H1 (cell line): Measurements from ENCODE around the gene AFTPH. TPM values are rescaled to one million over a fixed set of nuclear protein-coding genes. Genes with fewer than 3 reads are reported as not detected.

Experiments used
- CTCF ChIA-PET: fragments of 300-600 bp; sonication (Branson Sonifier 250); formaldehyde crosslinking; loops from one replicate; lab custom pipeline; 2021; ENCODE audit not compliant: partially characterized antibody; lab: Charles Lee
- POLR2A ChIA-PET: fragments of 300-600 bp; sonication (Branson Sonifier 250); formaldehyde crosslinking; loops from one replicate; lab custom pipeline; 2021; ENCODE audit warnings: inconsistent platforms; ENCODE audit not compliant: partially characterized antibody; lab: Charles Lee
- DNase-seq, 2 experiments: peaks; one replicate each; pipeline versions ENCODE4 v3.0.0 to v3.0.0-alpha.2; 2010 to 2022; ENCODE audit warnings: low spot score in 2 of 2, low read depth in 1 of 2, mixed read lengths in 1 of 2
- FAIRE-seq: peaks from 2 replicates; lab custom pipeline; 2011; peaks lifted over from hg19 to GRCh38; lab: Jason Lieb, UNC
- H2AFZ ChIP-seq: 2 replicates; pipeline ENCODE4 v1.8.1; 2012; ENCODE audit warnings: low read length, inconsistent platforms
- H2AK5ac ChIP-seq: 2 replicates; pipeline ENCODE4 v1.6.1; 2013; ENCODE audit warnings: low read depth, low read length
- H2BK120ac ChIP-seq: replicated peaks from 2 replicates; pipeline ENCODE3; 2013; ENCODE audit warnings: low read depth, low read length, inconsistent platforms
- H2BK12ac ChIP-seq: 2 replicates; pipeline ENCODE4 v1.6.1; 2013; ENCODE audit warnings: low read depth, low read length
- H2BK15ac ChIP-seq: 2 replicates; pipeline ENCODE4 v1.6.1; 2013; ENCODE audit warnings: low read length
- H2BK20ac ChIP-seq: 2 replicates; pipeline ENCODE4 v1.6.1; 2013; ENCODE audit warnings: low read length
- H2BK5ac ChIP-seq: 2 replicates; pipeline ENCODE4 v1.6.1; 2013; ENCODE audit warnings: low read depth, low read length
- H3K14ac ChIP-seq: 2 replicates; pipeline ENCODE4 v1.6.1; 2013; ENCODE audit warnings: inconsistent platforms; ENCODE audit not compliant: insufficient read length
- H3K18ac ChIP-seq: 2 replicates; pipeline ENCODE4 v1.6.1; 2013; ENCODE audit warnings: low read length; ENCODE audit errors: extremely low read depth
- H3K23ac ChIP-seq: 2 replicates; pipeline ENCODE4 v1.6.1; 2013; ENCODE audit warnings: inconsistent platforms; ENCODE audit not compliant: insufficient read length
- H3K23me2 ChIP-seq: 2 replicates; pipeline ENCODE4 v1.6.1; 2013; ENCODE audit warnings: low read depth, low read length
- H3K27ac ChIP-seq: 2 replicates; pipeline ENCODE4 v1.6.1; 2011; ENCODE audit warnings: low read depth, low read length, inconsistent platforms
- H3K27me3 ChIP-seq, 4 experiments: replicated peaks in 1 of 4; 1 replicate in 1 of 4; 2 replicates in 3 of 4; pipeline versions ENCODE4 v1.6.1 to v1.8.1; 2011 to 2013; ENCODE audit warnings: low read length in 3 of 4, mild to moderate bottlenecking in 3 of 4, inconsistent platforms in 2 of 4, mixed read lengths in 2 of 4, moderate library complexity in 1 of 4; ENCODE audit not compliant: control insufficient read depth in 3 of 4, insufficient read depth in 3 of 4; ENCODE audit errors: extremely low read depth in 1 of 4
- H3K36me3 ChIP-seq, 4 experiments: 2 replicates each; pipeline versions ENCODE4 v1.6.1 to v1.8.1; 2011 to 2013; ENCODE audit warnings: mild to moderate bottlenecking in 4 of 4, low read length in 3 of 4, moderate library complexity in 2 of 4, control low read depth in 1 of 4, inconsistent platforms in 1 of 4; ENCODE audit not compliant: insufficient read depth in 4 of 4, control insufficient read depth in 2 of 4
- H3K4ac ChIP-seq: replicated peaks from 2 replicates; pipeline ENCODE3; 2013; ENCODE audit warnings: low read length, low read depth, mixed read lengths, inconsistent platforms; ENCODE audit not compliant: insufficient read length
- H3K4me1 ChIP-seq, 4 experiments: replicated peaks in 1 of 4; 1 replicate in 1 of 4; 2 replicates in 3 of 4; pipeline versions ENCODE4 v1.6.1 to v1.8.1; 2011 to 2013; ENCODE audit warnings: low read length in 3 of 4, inconsistent platforms in 2 of 4, mixed read lengths in 1 of 4; ENCODE audit not compliant: insufficient read depth in 4 of 4, control insufficient read depth in 3 of 4
- H3K4me2 ChIP-seq, 2 experiments: 2 replicates each; pipeline versions ENCODE4 v1.6.1 to v1.8.1; 2011 to 2013; ENCODE audit warnings: low read depth in 2 of 2, low read length in 2 of 2, control low read depth in 1 of 2, inconsistent platforms in 1 of 2, mild to moderate bottlenecking in 1 of 2; ENCODE audit not compliant: insufficient read depth in 1 of 2
- H3K4me3 ChIP-seq, 4 experiments: fragments of 200-600, 300-600 bp in 1 of 4; sonication (generic), shearing (Covaris generic), sonication (Bioruptor Twin) in 1 of 4; 2 replicates each; pipeline versions ENCODE4 v1.5.1 to v1.8.1; 2011 to 2016; ENCODE audit warnings: low read length in 4 of 4, low read depth in 3 of 4, control low read depth in 2 of 4, inconsistent platforms in 2 of 4, mild to moderate bottlenecking in 2 of 4, mixed read lengths in 1 of 4, moderate library complexity in 1 of 4; ENCODE audit not compliant: insufficient read depth in 2 of 4; ENCODE audit errors: extremely low read depth in 1 of 4
- H3K56ac ChIP-seq: replicated peaks from 2 replicates; pipeline ENCODE3; 2013; ENCODE audit warnings: low read depth, mild to moderate bottlenecking, mixed read lengths, low read length, inconsistent platforms; ENCODE audit not compliant: insufficient read length
- H3K79me1 ChIP-seq: 2 replicates; pipeline ENCODE4 v1.6.1; 2013; ENCODE audit warnings: low read depth, low read length, control low read depth
- H3K79me2 ChIP-seq, 2 experiments: 2 replicates each; pipeline versions ENCODE4 v1.6.1 to v1.8.1; 2012 to 2013; ENCODE audit warnings: low read length in 2 of 2, mild to moderate bottlenecking in 2 of 2, inconsistent platforms in 1 of 2; ENCODE audit not compliant: insufficient read depth in 2 of 2, control insufficient read depth in 1 of 2
- H3K9ac ChIP-seq, 4 experiments: replicated peaks in 1 of 4; 1 replicate in 1 of 4; 2 replicates in 3 of 4; pipeline versions ENCODE4 v1.6.1 to v1.8.1; 2011 to 2013; ENCODE audit warnings: low read depth in 3 of 4, low read length in 3 of 4, control low read depth in 2 of 4, mild to moderate bottlenecking in 2 of 4, moderate library complexity in 2 of 4, inconsistent platforms in 1 of 4; ENCODE audit errors: extremely low read depth in 1 of 4
- H3K9me3 ChIP-seq, 2 experiments: 2 replicates each; pipeline versions ENCODE4 v1.6.1 to v1.8.1; 2012 to 2013; ENCODE audit warnings: mild to moderate bottlenecking in 2 of 2, moderate library complexity in 2 of 2, control low read depth in 1 of 2, inconsistent platforms in 1 of 2, low read depth in 1 of 2, low read length in 1 of 2, mixed read lengths in 1 of 2; ENCODE audit not compliant: insufficient read depth in 2 of 2
- H4K20me1 ChIP-seq, 2 experiments: replicated peaks in 1 of 2; 2 replicates each; pipeline versions ENCODE3 to v1.8.1; 2011 to 2013; ENCODE audit warnings: inconsistent platforms in 2 of 2, low read length in 2 of 2, mild to moderate bottlenecking in 1 of 2; ENCODE audit not compliant: insufficient read depth in 2 of 2, control insufficient read depth in 1 of 2
- H4K5ac ChIP-seq: 2 replicates; pipeline ENCODE4 v1.6.1; 2013; ENCODE audit warnings: low read length, low read depth, mixed read lengths, inconsistent platforms; ENCODE audit not compliant: insufficient read length
- H4K8ac ChIP-seq: 2 replicates; pipeline ENCODE4 v1.8.0; 2013; ENCODE audit warnings: mild to moderate bottlenecking, moderate library complexity, low read length, inconsistent platforms; ENCODE audit not compliant: insufficient read depth; ENCODE audit errors: extremely low read depth
- H4K91ac ChIP-seq: replicated peaks from 2 replicates; pipeline ENCODE3; 2013; ENCODE audit warnings: low read length, mixed read lengths, inconsistent platforms; ENCODE audit not compliant: insufficient read length
- CBX8 ChIP-seq: fragments of 300-800, 300-1000 bp; sonication (generic); IDR thresholded peaks from 2 replicates; pipeline ENCODE4 v1.7.1; 2016; ENCODE audit warnings: low read depth, low read length, borderline replicate concordance
- E2F6 ChIP-seq: IDR thresholded peaks from 2 replicates; pipeline ENCODE4 v1.6.1; 2012; ENCODE audit warnings: inconsistent platforms
- EZH2 ChIP-seq: fragments of 200-600 bp; sonication (generic); IDR thresholded peaks from 2 replicates; pipeline ENCODE4 v1.7.1; 2012; ENCODE audit warnings: low read depth, mild to moderate bottlenecking, moderate library complexity, low read length, inconsistent platforms; ENCODE audit not compliant: severe bottlenecking
- JUN ChIP-seq: IDR thresholded peaks from 2 replicates; pipeline ENCODE4 v1.6.1; 2011; ENCODE audit warnings: low read depth, mild to moderate bottlenecking, improper control_type of control experiment, low read length
- MAFK ChIP-seq: IDR thresholded peaks from 2 replicates; pipeline ENCODE4 v1.6.1; 2012; ENCODE audit warnings: low read depth, mild to moderate bottlenecking, improper control_type of control experiment, low read length
- SIRT6 ChIP-seq: IDR thresholded peaks from one replicate; pipeline ENCODE4 v1.7.1; 2012; ENCODE audit warnings: low read length, inconsistent platforms
- SP2 ChIP-seq: IDR thresholded peaks from 2 replicates; pipeline ENCODE4 v1.6.1; 2012; ENCODE audit warnings: mild to moderate bottlenecking, low read length, inconsistent platforms
- TBP ChIP-seq: IDR thresholded peaks from 2 replicates; pipeline ENCODE4 v1.6.1; 2011; ENCODE audit warnings: low read depth, low read length, improper control_type of control experiment
- TCF12 ChIP-seq: IDR thresholded peaks from 2 replicates; pipeline ENCODE4 v1.6.1; 2011; ENCODE audit warnings: low read depth, mild to moderate bottlenecking, low read length
- WGBS, 2 experiments: shearing (Covaris generic) in 1 of 2; methylation state at CpG; one replicate each; pipeline versions ENCODE4 v1.1.6 to v1.1.7; 2013 to 2015; ENCODE audit warnings: low lambda C conversion rate in 2 of 2, mixed read lengths in 2 of 2, inconsistent platforms in 1 of 2, low coverage in 1 of 2, missing lambda C conversion rate in 1 of 2; ENCODE audit not compliant: insufficient replicate concordance in 2 of 2, insufficient coverage in 1 of 2, insufficient read length in 1 of 2; ENCODE audit errors: extremely low coverage in 1 of 2, missing lambda C conversion rate in 1 of 2; 5-methylcytosine and 5-hydroxymethylcytosine counted together
- polyA plus RNA-seq, 7 experiments: library from polyadenylated mRNA; depleted of rRNA in 3 of 7; stranded (reverse) in 5 of 7; unstranded in 2 of 7; fragments of >200 nt in 5 of 7; fragments of 200-250 nt in 2 of 7; gene quantifications; 1 replicate in 5 of 7; 2 replicates in 1 of 7; 4 replicates in 1 of 7; pipeline versions ENCODE4 v1.2.1 to v1.2.3, GENCODE V29; 2011 to 2013; ENCODE audit warnings: missing spikeins in 2 of 7, mixed read lengths in 2 of 7
- total RNA-seq: library from RNA; stranded (reverse); fragmentation: NEBNext Ultra II Directional; extraction: Animal tissue kit (Norgen Biotek cat#: 25700); gene quantifications from 2 replicates; pipeline ENCODE4 v1.2.1, GENCODE V29; 2021
- TF ChIP-seq, protein P1 (sequence below): IDR thresholded peaks from 2 replicates; pipeline ENCODE4 v1.6.1; 2012; ENCODE audit warnings: low read length, inconsistent platforms

AFTPH gene
- total and polyA plus RNA-seq, 2 of the 8 experiments (the other 6 are each of a cell fraction or from before 2014, with no cell fraction given): 7.3 to 15.0 TPM

- Histone ChIP-seq H3K14ac (no peak overlapping the region), H2AK5ac (no peak overlapping the region), H4K5ac (no peak overlapping the region), H2AFZ (no peak overlapping the region), H4K91ac (no peak overlapping the region), H3K4me3 (no peak overlapping the region), H3K18ac (no peak overlapping the region), H3K23me2 (no peaks in the 10 kb centered on the region), H2BK12ac (no peak overlapping the region), H3K36me3 (no peaks in the 10 kb centered on the region), H4K20me1 (no peaks in the 10 kb centered on the region), H2BK20ac (no peak overlapping the region), H3K27me3 (no peaks in the 10 kb centered on the region), H2BK120ac (no peak overlapping the region), H3K9ac (no peak overlapping the region), H3K27ac (no peak overlapping the region), H2BK15ac (no peak overlapping the region), H3K4ac (no peak overlapping the region), H3K79me1 (no peaks in the 10 kb centered on the region), H3K9me3 (no peaks in the 10 kb centered on the region), H3K23ac (no peak overlapping the region), H2BK5ac (no peak overlapping the region), H3K4me1 (peaks cover 3 to 6% (median 4%) of the 10 kb centered on the region in 4 experiments; a peak in 5 of 7 replicates), H3K56ac (no peak overlapping the region), H3K4me2 (no peak overlapping the region), H3K79me2 (no peaks in the 10 kb centered on the region), H4K8ac (no peak overlapping the region)
- no peak for FAIRE-seq
- DNase-seq: no peak
- 88% methylated on average over 4 of the region's 4 CpGs; no CpG with 5 or more reads in 1 of the 2 experiments for WGBS, 2 experiments
- ChIA-PET POLR2A (no interaction called here), CTCF (interaction anchor here (0.6 to 6.0 kb wide), 4 partner anchors 10 to 175 kb away, joined by 3 to 34 read pairs (median 3); no protein-coding TSS in a partner anchor)
- TF ChIP-seq TCF12 (no peak), SIRT6 (no peak), TBP (no peak), EZH2 (no peak), CBX8 (no peak), E2F6 (no peak), MAFK (no peak), JUN (no peak), SP2 (no peak)
- TF ChIP-seq, protein P1, sequence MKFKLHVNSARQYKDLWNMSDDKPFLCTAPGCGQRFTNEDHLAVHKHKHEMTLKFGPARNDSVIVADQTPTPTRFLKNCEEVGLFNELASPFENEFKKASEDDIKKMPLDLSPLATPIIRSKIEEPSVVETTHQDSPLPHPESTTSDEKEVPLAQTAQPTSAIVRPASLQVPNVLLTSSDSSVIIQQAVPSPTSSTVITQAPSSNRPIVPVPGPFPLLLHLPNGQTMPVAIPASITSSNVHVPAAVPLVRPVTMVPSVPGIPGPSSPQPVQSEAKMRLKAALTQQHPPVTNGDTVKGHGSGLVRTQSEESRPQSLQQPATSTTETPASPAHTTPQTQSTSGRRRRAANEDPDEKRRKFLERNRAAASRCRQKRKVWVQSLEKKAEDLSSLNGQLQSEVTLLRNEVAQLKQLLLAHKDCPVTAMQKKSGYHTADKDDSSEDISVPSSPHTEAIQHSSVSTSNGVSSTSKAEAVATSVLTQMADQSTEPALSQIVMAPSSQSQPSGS: no peak
Observed at GRCh38 chr2:64477979-64478378, 46.1 kb upstream of the AFTPH start.
